NCI-H748 (cell line): ENCODE results near the gene RANGAP1.

ENCODE experiments used
- DNase-seq: peaks from one replicate; lab custom pipeline; 2025; ENCODE audit not compliant: unreplicated experiment; lab: John Stamatoyannopoulos, UW

RANGAP1 gene

GRCh38 chr22:41204066-41204465 is 81.9 kb downstream of the RANGAP1 start:
- DNase-seq, result no peak

- DNase-seq, result no peak
Observed at GRCh38 chr22:41203118-41203517, 82.9 kb downstream of the RANGAP1 start.

GRCh38 chr22:41201141-41201540 is 84.8 kb downstream of the RANGAP1 start:
- DNase-seq, result peak; percentile 13

- DNase-seq, result peak; percentile 53
Observed at GRCh38 chr22:41198027-41198580, 87.9 kb downstream of the RANGAP1 start.

GRCh38 chr22:41197038-41197972 is 88.7 kb downstream of the RANGAP1 start:
- peak; percentile 87 for DNase-seq
